GM23338 (cell line): ENCODE results near the gene RP9. TPM values are rescaled to one million over a fixed set of nuclear protein-coding genes. Genes with fewer than 3 reads are reported as not detected.

Source experiments
- ATAC-seq: fragments of 200-7000 bp; cut with Tn5 transposase; 3 replicates; pipeline ENCODE4 v1.9.1; 2020
- DNase-seq: peaks from one replicate; pipeline ENCODE4 v3.0.0-alpha.2; 2015; ENCODE audit warnings: low spot score
- H2AFZ ChIP-seq: fragments of 200-600 bp; sonication (generic); 2 replicates; pipeline ENCODE4 v1.8.0; 2016; ENCODE audit warnings: antibody characterized with exemption, mild to moderate bottlenecking, moderate library complexity
- H3F3A ChIP-seq: fragments of 200-600 bp; sonication (generic); replicated peaks from 2 replicates; pipeline ENCODE4 v1.8.0; 2017; ENCODE audit warnings: antibody characterized with exemption, mixed run types, low read depth
- H3K27ac ChIP-seq: fragments of 200-600 bp; sonication (generic); 2 replicates; pipeline ENCODE4 v1.6.1; 2016; ENCODE audit warnings: low read depth
- H3K27me3 ChIP-seq: fragments of 200-600 bp; sonication (generic); 2 replicates; pipeline ENCODE4 v1.8.0; 2016; ENCODE audit warnings: mild to moderate bottlenecking, mixed run types, moderate library complexity; ENCODE audit not compliant: insufficient read depth
- H3K36me3 ChIP-seq: fragments of 200-600 bp; sonication (generic); 2 replicates; pipeline ENCODE4 v1.8.0; 2016; ENCODE audit warnings: mild to moderate bottlenecking; ENCODE audit not compliant: insufficient read depth
- H3K4me1 ChIP-seq: fragments of 200-600 bp; sonication (generic); 2 replicates; pipeline ENCODE4 v1.8.0; 2016; ENCODE audit warnings: mild to moderate bottlenecking, moderate library complexity; ENCODE audit not compliant: insufficient read depth
- H3K4me2 ChIP-seq: fragments of 200-600 bp; sonication (generic); 2 replicates; pipeline ENCODE4 v1.7.1; 2017; ENCODE audit warnings: mixed run types
- H3K4me3 ChIP-seq: fragments of 200-600 bp; sonication (generic); 2 replicates; pipeline ENCODE4 v1.6.1; 2016; ENCODE audit warnings: mixed run types
- H3K79me2 ChIP-seq: fragments of 200-600 bp; sonication (generic); replicated peaks from 2 replicates; pipeline ENCODE4 v1.8.0; 2017; ENCODE audit warnings: mild to moderate bottlenecking; ENCODE audit not compliant: insufficient read depth
- H3K9me2 ChIP-seq: fragments of 200-600 bp; sonication (generic); 2 replicates; pipeline ENCODE4 v1.8.0; 2017; ENCODE audit not compliant: insufficient read depth
- H4K20me1 ChIP-seq: fragments of 200-600 bp; sonication (generic); replicated peaks from 2 replicates; pipeline ENCODE4 v1.8.0; 2017; ENCODE audit warnings: mild to moderate bottlenecking; ENCODE audit not compliant: insufficient read depth
- H3K27ac Mint-ChIP-seq: 2 replicates; pipeline ENCODE4 v1.8.0; 2020; ENCODE audit warnings: inconsistent platforms, mild to moderate bottlenecking, moderate library complexity, mixed read lengths
- H3K27me3 Mint-ChIP-seq: 3 replicates; pipeline ENCODE4 v1.8.0; 2022; ENCODE audit warnings: low read depth, mild to moderate bottlenecking, moderate library complexity, mixed read lengths, inconsistent platforms; ENCODE audit not compliant: insufficient read depth, poor library complexity
- H3K36me3 Mint-ChIP-seq: 3 replicates; pipeline ENCODE4 v1.8.0; 2021; ENCODE audit warnings: low read depth, mild to moderate bottlenecking, inconsistent platforms, moderate library complexity, mixed read lengths
- H3K4me1 Mint-ChIP-seq: 3 replicates; pipeline ENCODE4 v1.8.0; 2020; ENCODE audit warnings: mild to moderate bottlenecking, inconsistent platforms, mixed read lengths
- H3K4me3 Mint-ChIP-seq: 3 replicates; pipeline ENCODE4 v1.8.0; 2021; ENCODE audit warnings: moderate library complexity, mild to moderate bottlenecking, inconsistent platforms, mixed read lengths
- H3K9me3 Mint-ChIP-seq: 3 replicates; pipeline ENCODE4 v1.8.0; 2020; ENCODE audit warnings: moderate library complexity, mild to moderate bottlenecking, inconsistent platforms, mixed read lengths
- CREB1 ChIP-seq: fragments of 250-450 bp; sonication (Bioruptor Pico); IDR thresholded peaks from 2 replicates; pipeline ENCODE4 v1.5.0; 2020; ENCODE audit warnings: low read depth, mild to moderate bottlenecking, moderate library complexity
- EZH2 ChIP-seq: fragments of 200-600 bp; sonication (generic); IDR thresholded peaks from one replicate; pipeline ENCODE4 v1.8.0; 2017; ENCODE audit warnings: antibody characterized with exemption, mild to moderate bottlenecking, low read depth; ENCODE audit not compliant: unreplicated experiment
- EZH2phosphoT487 ChIP-seq: fragments of 200-600 bp; sonication (generic); IDR thresholded peaks from one replicate; pipeline ENCODE4 v1.8.1; 2018; ENCODE audit warnings: antibody characterized with exemption; ENCODE audit not compliant: unreplicated experiment
- JUNB ChIP-seq: IDR thresholded peaks from one replicate; pipeline ENCODE4 v1.6.1; 2016; ENCODE audit warnings: antibody characterized with exemption; ENCODE audit not compliant: unreplicated experiment
- NANOG ChIP-seq: IDR thresholded peaks from 2 replicates; pipeline ENCODE4 v1.6.1; 2016; ENCODE audit warnings: antibody characterized with exemption, borderline replicate concordance
- POLR2AphosphoS5 ChIP-seq: IDR thresholded peaks from 2 replicates; pipeline ENCODE4 v1.6.1; 2016; ENCODE audit warnings: antibody characterized with exemption, low read depth
- STAT1 ChIP-seq: IDR thresholded peaks from one replicate; pipeline ENCODE4 v1.6.1; 2016; ENCODE audit warnings: antibody characterized with exemption; ENCODE audit not compliant: unreplicated experiment
- ZNF114 ChIP-seq: fragments of 250-450 bp; sonication (Bioruptor Pico); IDR thresholded peaks from 2 replicates; pipeline ENCODE4 v1.5.0; 2020; ENCODE audit warnings: mild to moderate bottlenecking, moderate library complexity
- ZNF331 ChIP-seq: fragments of 250-450 bp; sonication (Bioruptor Pico); IDR thresholded peaks from 2 replicates; pipeline ENCODE4 v1.5.0; 2020; ENCODE audit warnings: low read depth, mild to moderate bottlenecking, moderate library complexity
- polyA plus RNA-seq: library from polyadenylated mRNA; unstranded; fragments of >200 nt; fragmentation: Nextera tagmentation; extraction: Ambion mirVana; gene quantifications from 2 replicates; pipeline ENCODE4 v1.2.1, GENCODE V29; 2016
- total RNA-seq: library from RNA; depleted of rRNA; stranded (reverse); fragments of >200 nt; shearing (Covaris generic); gene quantifications from 2 replicates; pipeline ENCODE4 v1.2.3, GENCODE V29; 2014
- TF ChIP-seq, protein P1 (sequence below): IDR thresholded peaks from 2 replicates; pipeline ENCODE4 v1.6.1; 2016; ENCODE audit warnings: antibody characterized with exemption
- TF ChIP-seq, protein P2 (sequence below): IDR thresholded peaks from one replicate; pipeline ENCODE4 v1.6.1; 2018; ENCODE audit warnings: antibody characterized with exemption; ENCODE audit not compliant: unreplicated experiment
- TF ChIP-seq, protein P3 (sequence below), 2 experiments: fragments of 200-600 bp in 1 of 2; sonication (generic) in 1 of 2; conservative IDR thresholded peaks; 2 replicates each; pipeline versions ENCODE4 v1.5.1 to v1.6.1; 2016 to 2017; ENCODE audit warnings: antibody characterized with exemption in 2 of 2, low read depth in 2 of 2, mild to moderate bottlenecking in 2 of 2, moderate library complexity in 1 of 2
- TF ChIP-seq, protein P4 (sequence below): fragments of 250-450 bp; sonication (Bioruptor Pico); IDR thresholded peaks from 2 replicates; pipeline ENCODE4 v1.5.0; 2020; ENCODE audit warnings: mild to moderate bottlenecking, moderate library complexity

Gene RP9
- total and polyA plus RNA-seq, 2 experiments from 2014 or later: 8.7 to 43.2 TPM

DNA sequence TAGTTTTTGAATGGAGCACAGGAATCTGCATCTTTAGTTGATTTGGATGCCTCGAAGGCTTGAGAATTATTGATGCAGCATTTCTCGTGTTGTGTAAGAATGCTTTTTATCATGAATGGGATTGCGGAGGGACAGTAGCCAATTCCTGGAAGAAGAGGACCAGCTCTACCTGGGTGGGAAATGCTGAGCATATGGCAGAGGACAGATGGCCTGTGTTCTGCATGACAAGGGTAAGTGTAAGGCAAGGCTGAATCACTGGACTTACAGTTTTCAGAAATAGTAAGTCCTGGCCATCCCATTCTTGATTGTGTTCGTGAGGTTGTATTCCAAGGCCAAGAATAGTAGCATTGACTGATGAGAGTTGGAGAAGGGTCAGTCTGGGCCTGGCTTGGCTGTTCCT is 15.9 kb downstream of the RP9 start:
- no peak overlapping the region for H3K4me3 Mint-ChIP-seq
- no peak for TF ChIP-seq ZNF331 (CRISPR knock-in tag)
- TF ChIP-seq, protein P1, sequence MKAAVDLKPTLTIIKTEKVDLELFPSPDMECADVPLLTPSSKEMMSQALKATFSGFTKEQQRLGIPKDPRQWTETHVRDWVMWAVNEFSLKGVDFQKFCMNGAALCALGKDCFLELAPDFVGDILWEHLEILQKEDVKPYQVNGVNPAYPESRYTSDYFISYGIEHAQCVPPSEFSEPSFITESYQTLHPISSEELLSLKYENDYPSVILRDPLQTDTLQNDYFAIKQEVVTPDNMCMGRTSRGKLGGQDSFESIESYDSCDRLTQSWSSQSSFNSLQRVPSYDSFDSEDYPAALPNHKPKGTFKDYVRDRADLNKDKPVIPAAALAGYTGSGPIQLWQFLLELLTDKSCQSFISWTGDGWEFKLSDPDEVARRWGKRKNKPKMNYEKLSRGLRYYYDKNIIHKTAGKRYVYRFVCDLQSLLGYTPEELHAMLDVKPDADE: no peak
- no peak for TF ChIP-seq STAT1
- no peak for TF ChIP-seq NANOG
- TF ChIP-seq EZH2phosphoT487: no peak
- TF ChIP-seq, protein P2, sequence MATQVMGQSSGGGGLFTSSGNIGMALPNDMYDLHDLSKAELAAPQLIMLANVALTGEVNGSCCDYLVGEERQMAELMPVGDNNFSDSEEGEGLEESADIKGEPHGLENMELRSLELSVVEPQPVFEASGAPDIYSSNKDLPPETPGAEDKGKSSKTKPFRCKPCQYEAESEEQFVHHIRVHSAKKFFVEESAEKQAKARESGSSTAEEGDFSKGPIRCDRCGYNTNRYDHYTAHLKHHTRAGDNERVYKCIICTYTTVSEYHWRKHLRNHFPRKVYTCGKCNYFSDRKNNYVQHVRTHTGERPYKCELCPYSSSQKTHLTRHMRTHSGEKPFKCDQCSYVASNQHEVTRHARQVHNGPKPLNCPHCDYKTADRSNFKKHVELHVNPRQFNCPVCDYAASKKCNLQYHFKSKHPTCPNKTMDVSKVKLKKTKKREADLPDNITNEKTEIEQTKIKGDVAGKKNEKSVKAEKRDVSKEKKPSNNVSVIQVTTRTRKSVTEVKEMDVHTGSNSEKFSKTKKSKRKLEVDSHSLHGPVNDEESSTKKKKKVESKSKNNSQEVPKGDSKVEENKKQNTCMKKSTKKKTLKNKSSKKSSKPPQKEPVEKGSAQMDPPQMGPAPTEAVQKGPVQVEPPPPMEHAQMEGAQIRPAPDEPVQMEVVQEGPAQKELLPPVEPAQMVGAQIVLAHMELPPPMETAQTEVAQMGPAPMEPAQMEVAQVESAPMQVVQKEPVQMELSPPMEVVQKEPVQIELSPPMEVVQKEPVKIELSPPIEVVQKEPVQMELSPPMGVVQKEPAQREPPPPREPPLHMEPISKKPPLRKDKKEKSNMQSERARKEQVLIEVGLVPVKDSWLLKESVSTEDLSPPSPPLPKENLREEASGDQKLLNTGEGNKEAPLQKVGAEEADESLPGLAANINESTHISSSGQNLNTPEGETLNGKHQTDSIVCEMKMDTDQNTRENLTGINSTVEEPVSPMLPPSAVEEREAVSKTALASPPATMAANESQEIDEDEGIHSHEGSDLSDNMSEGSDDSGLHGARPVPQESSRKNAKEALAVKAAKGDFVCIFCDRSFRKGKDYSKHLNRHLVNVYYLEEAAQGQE: no peak
- TF ChIP-seq, protein P3, sequence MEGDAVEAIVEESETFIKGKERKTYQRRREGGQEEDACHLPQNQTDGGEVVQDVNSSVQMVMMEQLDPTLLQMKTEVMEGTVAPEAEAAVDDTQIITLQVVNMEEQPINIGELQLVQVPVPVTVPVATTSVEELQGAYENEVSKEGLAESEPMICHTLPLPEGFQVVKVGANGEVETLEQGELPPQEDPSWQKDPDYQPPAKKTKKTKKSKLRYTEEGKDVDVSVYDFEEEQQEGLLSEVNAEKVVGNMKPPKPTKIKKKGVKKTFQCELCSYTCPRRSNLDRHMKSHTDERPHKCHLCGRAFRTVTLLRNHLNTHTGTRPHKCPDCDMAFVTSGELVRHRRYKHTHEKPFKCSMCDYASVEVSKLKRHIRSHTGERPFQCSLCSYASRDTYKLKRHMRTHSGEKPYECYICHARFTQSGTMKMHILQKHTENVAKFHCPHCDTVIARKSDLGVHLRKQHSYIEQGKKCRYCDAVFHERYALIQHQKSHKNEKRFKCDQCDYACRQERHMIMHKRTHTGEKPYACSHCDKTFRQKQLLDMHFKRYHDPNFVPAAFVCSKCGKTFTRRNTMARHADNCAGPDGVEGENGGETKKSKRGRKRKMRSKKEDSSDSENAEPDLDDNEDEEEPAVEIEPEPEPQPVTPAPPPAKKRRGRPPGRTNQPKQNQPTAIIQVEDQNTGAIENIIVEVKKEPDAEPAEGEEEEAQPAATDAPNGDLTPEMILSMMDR (conservative IDR thresholded peaks at IDR 0.05; ENCODE audit: low read depth in 2 of 2): no peak
- no peak for TF ChIP-seq JUNB
- TF ChIP-seq, protein P4, sequence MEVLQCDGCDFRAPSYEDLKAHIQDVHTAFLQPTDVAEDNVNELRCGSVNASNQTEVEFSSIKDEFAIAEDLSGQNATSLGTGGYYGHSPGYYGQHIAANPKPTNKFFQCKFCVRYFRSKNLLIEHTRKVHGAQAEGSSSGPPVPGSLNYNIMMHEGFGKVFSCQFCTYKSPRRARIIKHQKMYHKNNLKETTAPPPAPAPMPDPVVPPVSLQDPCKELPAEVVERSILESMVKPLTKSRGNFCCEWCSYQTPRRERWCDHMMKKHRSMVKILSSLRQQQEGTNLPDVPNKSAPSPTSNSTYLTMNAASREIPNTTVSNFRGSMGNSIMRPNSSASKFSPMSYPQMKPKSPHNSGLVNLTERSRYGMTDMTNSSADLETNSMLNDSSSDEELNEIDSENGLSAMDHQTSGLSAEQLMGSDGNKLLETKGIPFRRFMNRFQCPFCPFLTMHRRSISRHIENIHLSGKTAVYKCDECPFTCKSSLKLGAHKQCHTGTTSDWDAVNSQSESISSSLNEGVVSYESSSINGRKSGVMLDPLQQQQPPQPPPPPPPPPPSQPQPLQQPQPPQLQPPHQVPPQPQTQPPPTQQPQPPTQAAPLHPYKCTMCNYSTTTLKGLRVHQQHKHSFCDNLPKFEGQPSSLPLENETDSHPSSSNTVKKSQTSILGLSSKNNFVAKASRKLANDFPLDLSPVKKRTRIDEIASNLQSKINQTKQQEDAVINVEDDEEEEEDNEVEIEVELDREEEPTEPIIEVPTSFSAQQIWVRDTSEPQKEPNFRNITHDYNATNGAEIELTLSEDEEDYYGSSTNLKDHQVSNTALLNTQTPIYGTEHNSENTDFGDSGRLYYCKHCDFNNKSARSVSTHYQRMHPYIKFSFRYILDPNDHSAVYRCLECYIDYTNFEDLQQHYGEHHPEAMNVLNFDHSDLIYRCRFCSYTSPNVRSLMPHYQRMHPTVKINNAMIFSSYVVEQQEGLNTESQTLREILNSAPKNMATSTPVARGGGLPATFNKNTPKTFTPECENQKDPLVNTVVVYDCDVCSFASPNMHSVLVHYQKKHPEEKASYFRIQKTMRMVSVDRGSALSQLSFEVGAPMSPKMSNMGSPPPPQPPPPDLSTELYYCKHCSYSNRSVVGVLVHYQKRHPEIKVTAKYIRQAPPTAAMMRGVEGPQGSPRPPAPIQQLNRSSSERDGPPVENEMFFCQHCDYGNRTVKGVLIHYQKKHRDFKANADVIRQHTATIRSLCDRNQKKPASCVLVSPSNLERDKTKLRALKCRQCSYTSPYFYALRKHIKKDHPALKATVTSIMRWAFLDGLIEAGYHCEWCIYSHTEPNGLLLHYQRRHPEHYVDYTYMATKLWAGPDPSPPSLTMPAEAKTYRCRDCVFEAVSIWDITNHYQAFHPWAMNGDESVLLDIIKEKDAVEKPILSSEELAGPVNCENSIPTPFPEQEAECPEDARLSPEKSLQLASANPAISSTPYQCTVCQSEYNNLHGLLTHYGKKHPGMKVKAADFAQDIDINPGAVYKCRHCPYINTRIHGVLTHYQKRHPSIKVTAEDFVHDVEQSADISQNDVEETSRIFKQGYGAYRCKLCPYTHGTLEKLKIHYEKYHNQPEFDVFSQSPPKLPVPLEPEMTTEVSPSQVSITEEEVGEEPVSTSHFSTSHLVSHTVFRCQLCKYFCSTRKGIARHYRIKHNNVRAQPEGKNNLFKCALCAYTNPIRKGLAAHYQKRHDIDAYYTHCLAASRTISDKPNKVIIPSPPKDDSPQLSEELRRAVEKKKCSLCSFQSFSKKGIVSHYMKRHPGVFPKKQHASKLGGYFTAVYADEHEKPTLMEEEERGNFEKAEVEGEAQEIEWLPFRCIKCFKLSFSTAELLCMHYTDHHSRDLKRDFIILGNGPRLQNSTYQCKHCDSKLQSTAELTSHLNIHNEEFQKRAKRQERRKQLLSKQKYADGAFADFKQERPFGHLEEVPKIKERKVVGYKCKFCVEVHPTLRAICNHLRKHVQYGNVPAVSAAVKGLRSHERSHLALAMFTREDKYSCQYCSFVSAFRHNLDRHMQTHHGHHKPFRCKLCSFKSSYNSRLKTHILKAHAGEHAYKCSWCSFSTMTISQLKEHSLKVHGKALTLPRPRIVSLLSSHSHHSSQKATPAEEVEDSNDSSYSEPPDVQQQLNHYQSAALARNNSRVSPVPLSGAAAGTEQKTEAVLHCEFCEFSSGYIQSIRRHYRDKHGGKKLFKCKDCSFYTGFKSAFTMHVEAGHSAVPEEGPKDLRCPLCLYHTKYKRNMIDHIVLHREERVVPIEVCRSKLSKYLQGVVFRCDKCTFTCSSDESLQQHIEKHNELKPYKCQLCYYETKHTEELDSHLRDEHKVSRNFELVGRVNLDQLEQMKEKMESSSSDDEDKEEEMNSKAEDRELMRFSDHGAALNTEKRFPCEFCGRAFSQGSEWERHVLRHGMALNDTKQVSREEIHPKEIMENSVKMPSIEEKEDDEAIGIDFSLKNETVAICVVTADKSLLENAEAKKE (CRISPR knock-in tag): no peak
- TF ChIP-seq ZNF114 (CRISPR knock-in tag): no peak
- TF ChIP-seq CREB1 (CRISPR knock-in tag): no peak
- TF ChIP-seq POLR2AphosphoS5: no peak
- TF ChIP-seq EZH2: no peak
- peaks cover 18% of the 10 kb centered on the region for H3K36me3 ChIP-seq
- H3K9me3 Mint-ChIP-seq: no peaks in the 10 kb centered on the region; the same call in 2 of the 3 replicates
- no peaks in the 10 kb centered on the region for H3K79me2 ChIP-seq
- no peak overlapping the region for H3K4me2 ChIP-seq
- no peaks in the 10 kb centered on the region for H3K27me3 ChIP-seq
- H3K4me1 ChIP-seq: no peaks in the 10 kb centered on the region
- H4K20me1 ChIP-seq: peaks cover 2% of the 10 kb centered on the region; the same call in 1 of the 2 replicates
- H3K27me3 Mint-ChIP-seq: peaks cover 3% of the 10 kb centered on the region
- H3K27ac Mint-ChIP-seq: no peak overlapping the region
- no peaks in the 10 kb centered on the region for H3F3A ChIP-seq
- ATAC-seq: no peak
- peaks cover 29% of the 10 kb centered on the region for H3K36me3 Mint-ChIP-seq
- H3K4me3 ChIP-seq: no peak overlapping the region
- H3K9me2 ChIP-seq: no peaks in the 10 kb centered on the region; the same call in 1 of the 2 replicates
- H3K27ac ChIP-seq: no peak overlapping the region
- no peak overlapping the region for H2AFZ ChIP-seq
- H3K4me1 Mint-ChIP-seq: no peaks in the 10 kb centered on the region
- no peak for DNase-seq
